ENCODE results near the gene TTPAL.

DNA sequence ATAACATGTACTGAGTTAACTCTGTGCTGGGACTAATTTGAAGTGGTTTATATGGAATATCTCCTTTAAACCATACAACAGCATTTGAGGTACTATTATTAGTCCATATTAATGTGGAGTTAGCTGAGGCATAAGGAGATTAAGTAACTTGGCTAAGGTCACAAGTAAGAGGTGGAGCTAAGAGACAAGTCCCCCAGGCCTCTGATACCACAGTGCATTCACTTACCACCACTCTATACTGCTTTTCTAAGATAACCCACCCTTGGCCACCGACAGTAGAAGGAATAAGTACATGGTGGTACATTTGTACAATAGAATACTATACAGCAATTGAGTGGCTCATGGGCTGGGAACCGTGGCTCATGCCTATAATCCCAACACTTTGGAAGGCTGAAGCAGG lies 16.4 kb upstream of the TTPAL start:
- TF ChIP-seq, protein P1, sequence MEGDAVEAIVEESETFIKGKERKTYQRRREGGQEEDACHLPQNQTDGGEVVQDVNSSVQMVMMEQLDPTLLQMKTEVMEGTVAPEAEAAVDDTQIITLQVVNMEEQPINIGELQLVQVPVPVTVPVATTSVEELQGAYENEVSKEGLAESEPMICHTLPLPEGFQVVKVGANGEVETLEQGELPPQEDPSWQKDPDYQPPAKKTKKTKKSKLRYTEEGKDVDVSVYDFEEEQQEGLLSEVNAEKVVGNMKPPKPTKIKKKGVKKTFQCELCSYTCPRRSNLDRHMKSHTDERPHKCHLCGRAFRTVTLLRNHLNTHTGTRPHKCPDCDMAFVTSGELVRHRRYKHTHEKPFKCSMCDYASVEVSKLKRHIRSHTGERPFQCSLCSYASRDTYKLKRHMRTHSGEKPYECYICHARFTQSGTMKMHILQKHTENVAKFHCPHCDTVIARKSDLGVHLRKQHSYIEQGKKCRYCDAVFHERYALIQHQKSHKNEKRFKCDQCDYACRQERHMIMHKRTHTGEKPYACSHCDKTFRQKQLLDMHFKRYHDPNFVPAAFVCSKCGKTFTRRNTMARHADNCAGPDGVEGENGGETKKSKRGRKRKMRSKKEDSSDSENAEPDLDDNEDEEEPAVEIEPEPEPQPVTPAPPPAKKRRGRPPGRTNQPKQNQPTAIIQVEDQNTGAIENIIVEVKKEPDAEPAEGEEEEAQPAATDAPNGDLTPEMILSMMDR (IDR thresholded peaks at IDR 0.05; ENCODE audit: low read depth, low read length, missing input control), result no peak
- TF ChIP-seq GABPA (IDR thresholded peaks at IDR 0.05 in 1 of 2, conservative IDR thresholded peaks at IDR 0.05 in 1 of 2) (no peak), RAD21 (IDR thresholded peaks at IDR 0.05) (no peak), YY1 (IDR thresholded peaks at IDR 0.05) (no peak), TAF1 (conservative IDR thresholded peaks at IDR 0.05) (no peak), REST (IDR thresholded peaks at IDR 0.05) (no peak), MAX (IDR thresholded peaks at IDR 0.05) (no peak), SP1 (IDR thresholded peaks at IDR 0.05) (no peak)
- TF ChIP-seq, protein P2, sequence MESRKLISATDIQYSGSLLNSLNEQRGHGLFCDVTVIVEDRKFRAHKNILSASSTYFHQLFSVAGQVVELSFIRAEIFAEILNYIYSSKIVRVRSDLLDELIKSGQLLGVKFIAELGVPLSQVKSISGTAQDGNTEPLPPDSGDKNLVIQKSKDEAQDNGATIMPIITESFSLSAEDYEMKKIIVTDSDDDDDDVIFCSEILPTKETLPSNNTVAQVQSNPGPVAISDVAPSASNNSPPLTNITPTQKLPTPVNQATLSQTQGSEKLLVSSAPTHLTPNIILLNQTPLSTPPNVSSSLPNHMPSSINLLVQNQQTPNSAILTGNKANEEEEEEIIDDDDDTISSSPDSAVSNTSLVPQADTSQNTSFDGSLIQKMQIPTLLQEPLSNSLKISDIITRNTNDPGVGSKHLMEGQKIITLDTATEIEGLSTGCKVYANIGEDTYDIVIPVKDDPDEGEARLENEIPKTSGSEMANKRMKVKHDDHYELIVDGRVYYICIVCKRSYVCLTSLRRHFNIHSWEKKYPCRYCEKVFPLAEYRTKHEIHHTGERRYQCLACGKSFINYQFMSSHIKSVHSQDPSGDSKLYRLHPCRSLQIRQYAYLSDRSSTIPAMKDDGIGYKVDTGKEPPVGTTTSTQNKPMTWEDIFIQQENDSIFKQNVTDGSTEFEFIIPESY (IDR thresholded peaks at IDR 0.05), result no peak
